ENCODE results near the gene JAGN1. TPM values are rescaled to one million over a fixed set of nuclear protein-coding genes. Genes with fewer than 3 reads are reported as not detected.

Gene JAGN1
- total and polyA plus RNA-seq, 9 of the 15 experiments (the other 6 are each of a cell fraction or from before 2014, with no cell fraction given), result 31.6 to 77.8 (median 40.3) TPM

- TF ChIP-seq ARID4B (CRISPR knock-in tag; IDR thresholded peaks at IDR 0.05), result no peak
- 0 out of 2 replicates have a peak, but pooled peaks have one; percentile 12 for TF ChIP-seq RREB1 (CRISPR knock-in tag; IDR thresholded peaks at IDR 0.05)
- peak; percentile 6 for TF ChIP-seq PRDM10 (IDR thresholded peaks at IDR 0.05; ENCODE audit: partially characterized antibody)
Observed at GRCh38 chr3:9883706-9884554, 6.5 kb upstream of the JAGN1 start (continued).

Measured in K562 (cell line).